GM19351 (cell line): ENCODE data around the gene CCDC134.

ENCODE experiments used
- ATAC-seq: cut with Tn5 transposase; IDR thresholded peaks from one replicate; pipeline ENCODE4 v1.9.1; 2021; ENCODE audit warnings: mild to moderate bottlenecking, moderate library complexity; ENCODE audit not compliant: unreplicated experiment

Gene CCDC134

GRCh38 chr22:41800348-41801146, at the start of gene CCDC134:
TSS of gene CCDC134 (plus strand) at chr22:41800679. CDS start at chr22:41808891, 8,212 bp downstream.
- peak; percentile 89 for ATAC-seq

- peak; percentile 50 for ATAC-seq
Observed at GRCh38 chr22:41752011-41752970, 48.2 kb upstream of the CCDC134 start.

DNA sequence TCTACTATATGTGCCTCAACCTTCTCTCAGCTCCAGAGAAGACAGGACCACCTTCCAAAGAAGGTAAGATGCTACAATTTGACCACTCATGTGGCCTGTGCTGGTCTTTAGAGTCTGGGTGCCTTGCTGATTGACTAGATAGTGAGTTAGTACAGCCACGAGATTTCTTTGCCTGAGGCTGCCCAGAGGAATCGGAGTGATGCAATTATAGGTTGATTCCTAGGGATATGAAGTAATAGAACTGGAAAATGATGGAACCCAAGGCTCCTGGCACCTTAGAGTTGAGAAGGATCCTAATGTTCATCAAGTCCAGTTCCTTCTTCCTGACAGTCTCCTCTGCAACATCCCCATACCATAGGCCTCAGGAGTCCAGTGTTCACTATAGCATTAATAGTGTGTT, 46.5 kb upstream of the CCDC134 start:
- ATAC-seq = no peak

GRCh38 chr22:41757502-41757901, 43.0 kb upstream of the CCDC134 start:
- ATAC-seq = no peak

DNA sequence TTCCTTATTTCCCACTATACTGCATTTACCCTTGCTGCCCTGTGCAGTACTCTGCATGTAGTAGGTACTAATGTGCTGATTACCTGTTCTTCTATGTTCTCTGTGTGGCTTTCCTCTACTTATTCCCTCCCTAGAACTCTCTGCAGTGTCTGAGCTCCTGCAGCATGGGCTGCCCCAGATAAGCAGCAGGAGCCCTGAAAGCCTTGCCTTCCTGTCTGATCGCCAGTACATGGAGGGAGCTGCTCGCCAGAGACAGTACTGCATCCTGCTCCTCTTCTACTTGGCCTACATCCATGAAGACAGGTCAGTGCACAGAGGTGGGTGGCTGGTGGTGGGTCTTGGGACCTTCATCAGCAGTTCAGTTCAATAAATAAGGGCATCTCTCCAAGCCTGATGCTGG, 42.2 kb upstream of the CCDC134 start:
- ATAC-seq = no peak

GRCh38 chr22:41762980-41763779, 37.3 kb upstream of the CCDC134 start:
- ATAC-seq = no peak

DNA sequence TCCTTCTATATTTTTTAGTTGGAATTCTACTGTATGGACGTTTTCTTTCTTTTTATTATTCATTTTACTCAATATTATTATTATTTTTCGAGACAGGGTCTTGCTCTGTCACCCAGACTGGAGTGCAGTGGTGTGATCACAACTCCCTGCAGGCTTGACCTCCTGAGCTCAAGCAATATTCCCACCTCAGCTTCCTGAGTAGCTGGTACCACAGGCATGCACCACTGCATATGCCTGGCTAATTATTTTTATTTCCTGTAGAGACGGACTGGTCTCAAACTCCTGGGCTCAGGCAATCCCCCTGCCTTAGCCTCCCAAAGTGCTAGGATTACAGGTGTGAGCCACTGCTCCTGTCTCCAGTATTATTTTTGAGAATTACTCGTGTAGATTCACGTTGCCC, 34.0 kb upstream of the CCDC134 start:
- no peak for ATAC-seq

DNA sequence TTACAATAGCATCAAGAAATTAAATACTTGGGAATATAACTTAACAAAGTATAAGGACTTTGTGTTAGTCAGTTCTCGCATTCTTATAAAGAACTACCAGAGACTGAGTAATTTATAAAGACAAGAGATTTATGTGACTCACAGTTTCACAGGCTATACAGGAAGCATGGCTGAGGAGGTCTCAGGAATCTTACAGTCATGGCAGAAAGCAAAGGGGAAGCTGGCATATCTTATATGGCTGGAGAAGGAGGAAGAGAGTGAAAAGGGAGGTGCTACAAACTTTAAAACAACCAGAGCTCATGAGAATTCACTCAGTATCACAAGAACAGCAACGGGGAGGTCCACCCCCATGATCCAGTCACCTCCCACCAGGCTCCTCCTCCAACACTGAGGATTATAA, 32.0 kb upstream of the CCDC134 start:
- no peak for ATAC-seq

GRCh38 chr22:41770715-41771468, 29.6 kb upstream of the CCDC134 start:
- ATAC-seq = no peak

DNA sequence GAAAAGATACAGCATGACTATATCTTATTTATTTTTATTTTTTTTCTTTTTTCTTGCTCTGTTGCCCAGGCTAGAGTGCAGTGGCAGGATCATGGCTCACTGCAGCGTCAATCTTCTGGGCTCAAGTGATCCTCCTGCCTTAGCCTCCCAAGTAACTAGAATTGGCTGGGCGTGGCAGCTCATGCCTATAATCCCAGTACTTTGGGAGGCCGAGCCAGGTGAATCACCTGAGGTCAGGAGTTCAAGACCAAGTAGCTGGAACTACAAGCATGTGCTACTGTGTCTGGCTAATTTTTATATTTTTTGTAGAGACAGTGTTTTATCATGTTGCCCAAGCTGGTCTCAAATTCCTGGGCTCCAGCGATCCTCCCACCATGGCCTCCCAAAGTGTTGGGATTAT, 28.3 kb upstream of the CCDC134 start:
- no peak for ATAC-seq

- ATAC-seq = no peak
Observed at GRCh38 chr22:41772645-41773044, 27.8 kb upstream of the CCDC134 start.

DNA sequence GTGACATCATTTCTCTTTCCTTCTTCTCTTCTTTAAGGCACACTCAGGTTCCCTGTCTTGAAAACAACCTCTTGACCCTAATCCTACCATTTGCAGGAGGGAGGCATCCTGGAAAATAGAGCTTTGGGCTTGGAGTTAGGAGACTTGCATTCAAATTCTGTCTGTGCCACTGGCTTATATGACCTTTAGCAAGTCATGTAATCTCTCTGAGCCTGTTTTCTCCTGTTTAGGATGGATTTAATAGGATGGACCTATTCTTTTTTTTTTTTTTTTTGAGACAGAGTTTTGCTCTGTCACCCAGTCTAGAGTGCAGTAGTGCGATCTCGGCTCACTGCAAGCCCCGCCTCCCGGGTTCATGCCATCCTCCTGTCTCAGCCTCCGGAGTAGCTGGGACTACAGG, 25.1 kb upstream of the CCDC134 start:
- ATAC-seq = no peak

GRCh38 chr22:41775976-41776375, 24.5 kb upstream of the CCDC134 start:
- no peak for ATAC-seq

- no peak for ATAC-seq
Observed at GRCh38 chr22:41776381-41776780, 24.1 kb upstream of the CCDC134 start.

GRCh38 chr22:41777749-41778425, 22.6 kb upstream of the CCDC134 start:
- no peak for ATAC-seq

DNA sequence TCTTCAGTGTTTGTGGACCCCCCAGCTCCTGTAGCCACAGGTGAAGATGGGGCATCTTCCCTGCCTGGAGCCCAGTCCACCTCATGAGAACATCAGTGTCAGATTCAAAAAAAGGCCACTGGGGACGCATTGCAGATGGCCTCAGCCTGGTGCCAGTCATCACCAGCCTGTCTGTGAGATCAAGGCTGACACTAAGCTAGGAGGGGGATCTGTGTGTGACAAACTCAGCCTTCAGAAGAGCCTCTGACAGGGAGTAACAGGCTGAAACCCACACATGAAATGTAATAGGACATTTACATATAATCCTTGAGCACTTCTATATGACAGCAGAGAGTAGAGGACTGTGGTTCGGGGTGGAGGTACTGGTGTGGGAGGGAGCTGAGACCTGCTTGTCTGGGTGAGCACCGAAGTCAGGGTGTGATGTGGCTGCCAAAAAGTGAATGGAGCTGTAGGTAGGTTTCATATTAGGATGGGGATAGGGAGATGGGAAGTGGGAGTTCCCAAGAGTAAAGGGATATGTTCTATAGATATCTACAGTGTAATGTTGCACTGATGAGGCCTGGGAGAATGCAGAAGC, 20.5 kb upstream of the CCDC134 start:
- ATAC-seq = no peak

DNA sequence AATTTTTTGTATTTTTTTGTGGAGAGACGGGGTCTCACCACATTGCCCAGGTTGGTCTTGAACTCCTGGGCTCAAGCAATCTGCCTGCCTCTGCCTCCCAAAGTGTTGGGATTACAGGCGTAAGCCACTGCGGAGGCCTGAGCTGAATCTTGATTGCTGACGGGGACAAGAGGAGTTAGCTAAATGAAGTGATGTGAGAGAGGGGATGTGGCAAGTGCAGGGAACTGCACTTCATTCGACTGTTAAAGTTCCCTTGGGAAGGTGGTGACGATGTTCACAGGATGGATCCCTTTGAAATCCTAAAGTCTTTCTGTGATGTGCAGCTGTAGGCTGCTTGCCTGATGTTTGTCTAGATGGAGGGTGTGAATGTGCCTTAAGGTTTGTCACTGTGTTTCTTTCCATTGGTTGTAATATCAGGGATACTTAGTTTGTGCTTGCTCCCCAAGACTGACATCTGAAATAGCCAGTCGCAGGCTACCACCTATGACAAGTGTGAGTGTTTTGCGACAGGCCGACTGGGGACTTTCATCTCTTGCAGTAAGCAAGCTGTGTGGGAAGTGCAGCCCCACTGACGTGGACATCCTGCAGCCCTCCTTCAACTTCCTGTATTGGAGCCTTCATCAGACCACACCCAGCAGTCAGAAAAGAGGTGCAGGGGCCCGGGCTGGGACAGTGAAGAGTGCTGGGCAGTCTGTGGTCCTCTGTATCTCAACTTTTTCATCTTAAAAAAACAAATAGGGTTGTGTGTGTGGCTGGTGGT, 19.6 kb upstream of the CCDC134 start:
- peak; percentile 92 for ATAC-seq

GRCh38 chr22:41781507-41781906, 19.0 kb upstream of the CCDC134 start:
- peak; percentile 11 for ATAC-seq

DNA sequence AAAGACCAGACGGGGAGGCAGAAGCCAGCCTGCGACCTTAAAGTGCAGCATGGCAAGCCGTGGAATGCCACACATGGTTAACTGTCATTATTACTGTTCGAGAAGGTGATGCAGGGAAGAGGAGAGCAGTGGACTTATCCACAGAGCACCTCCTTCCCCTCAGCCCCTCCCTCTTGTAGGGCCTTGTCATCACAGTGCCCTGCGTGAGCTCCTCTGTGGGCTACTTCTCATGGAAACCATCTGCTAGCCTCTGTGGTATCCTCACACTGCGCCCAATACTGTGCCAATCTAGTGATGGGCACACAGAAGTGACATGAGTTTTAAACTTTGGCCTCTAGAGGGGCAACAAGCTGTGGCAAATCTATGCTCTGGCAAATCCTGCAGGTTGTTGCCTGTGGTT, 18.2 kb upstream of the CCDC134 start:
- no peak for ATAC-seq
